ENCODE results near the gene ZC3H7B. TPM values are rescaled to one million over a fixed set of nuclear protein-coding genes. Genes with fewer than 3 reads are reported as not detected.

Gene ZC3H7B
- total RNA-seq, 1 experiment from 2014 or later = 60.6 TPM

GRCh38 chr22:41333806-41334205, 32.5 kb downstream of the ZC3H7B start:
- Mint-ChIP-seq H3K27ac (ENCODE audit: unreplicated experiment) (no peak overlapping the region), H3K4me3 (ENCODE audit: unreplicated experiment) (no peak overlapping the region), H3K27me3 (ENCODE audit: insufficient read depth, unreplicated experiment) (no peaks in the 10 kb centered on the region), H3K36me3 (ENCODE audit: insufficient read depth, unreplicated experiment) (peaks cover 29% of the 10 kb centered on the region), H3K9me3 (ENCODE audit: unreplicated experiment) (no peaks in the 10 kb centered on the region), H3K4me1 (ENCODE audit: low read depth, unreplicated experiment) (no peaks in the 10 kb centered on the region)
- POLR2A ChIA-PET = interaction anchor here (0.5 kb wide), 1 partner anchor 204 kb away, joined by 3 read pairs; no protein-coding TSS in a partner anchor
- Histone ChIP-seq H3K9me3 (no peaks in the 10 kb centered on the region), H3K4me3 (ENCODE audit: low read depth, low read length) (no peak overlapping the region), H3K4me1 (no peaks in the 10 kb centered on the region), H3K36me3 (ENCODE audit: control insufficient read depth, insufficient read depth, low read length) (no peaks in the 10 kb centered on the region; the same call in 1 of the 2 replicates), H3K27me3 (replicated peaks; ENCODE audit: control insufficient read depth, insufficient read depth, low read length) (no peaks in the 10 kb centered on the region)
- no TSS peak for BruUV-seq (replicated peaks)
- CTCF ChIA-PET = no interaction called here
- TF ChIP-seq CTCF (IDR thresholded peaks at IDR 0.05; ENCODE audit: insufficient read depth in 1 of 2, low read depth in 1 of 2, low read length in 1 of 2, severe bottlenecking in 1 of 2, unreplicated experiment in 1 of 2) = no peak
- intact Hi-C loops (cut with micrococcal nuclease; ENCODE audit: unreplicated experiment) = no loop called here
- DNase-seq = no peak

- ChIA-PET POLR2A (no interaction called here), CTCF (no interaction called here)
- no peaks in the 10 kb centered on the region for H3K4me1 Mint-ChIP-seq (ENCODE audit: low read depth, unreplicated experiment)
- H3K4me3 Mint-ChIP-seq (ENCODE audit: unreplicated experiment) = no peak overlapping the region
- Histone ChIP-seq H3K36me3 (ENCODE audit: control insufficient read depth, insufficient read depth, low read length) (no peaks in the 10 kb centered on the region; the same call in 1 of the 2 replicates), H3K27me3 (replicated peaks; ENCODE audit: control insufficient read depth, insufficient read depth, low read length) (no peaks in the 10 kb centered on the region), H3K4me3 (ENCODE audit: low read depth, low read length) (no peak overlapping the region), H3K9me3 (no peaks in the 10 kb centered on the region), H3K4me1 (no peaks in the 10 kb centered on the region)
- TF ChIP-seq CTCF (IDR thresholded peaks at IDR 0.05; ENCODE audit: insufficient read depth in 1 of 2, low read depth in 1 of 2, low read length in 1 of 2, severe bottlenecking in 1 of 2, unreplicated experiment in 1 of 2) = no peak
- no peak for DNase-seq
- intact Hi-C loops (cut with micrococcal nuclease; ENCODE audit: unreplicated experiment) = no loop called here
- H3K27me3 Mint-ChIP-seq (ENCODE audit: insufficient read depth, unreplicated experiment) = no peaks in the 10 kb centered on the region
- BruUV-seq (replicated peaks) = no TSS peak
- no peak overlapping the region for H3K27ac Mint-ChIP-seq (ENCODE audit: unreplicated experiment)
- peaks cover 28% of the 10 kb centered on the region for H3K36me3 Mint-ChIP-seq (ENCODE audit: insufficient read depth, unreplicated experiment)
- H3K9me3 Mint-ChIP-seq (ENCODE audit: unreplicated experiment) = no peaks in the 10 kb centered on the region
Observed at GRCh38 chr22:41334215-41334614, 32.9 kb downstream of the ZC3H7B start.

DNA sequence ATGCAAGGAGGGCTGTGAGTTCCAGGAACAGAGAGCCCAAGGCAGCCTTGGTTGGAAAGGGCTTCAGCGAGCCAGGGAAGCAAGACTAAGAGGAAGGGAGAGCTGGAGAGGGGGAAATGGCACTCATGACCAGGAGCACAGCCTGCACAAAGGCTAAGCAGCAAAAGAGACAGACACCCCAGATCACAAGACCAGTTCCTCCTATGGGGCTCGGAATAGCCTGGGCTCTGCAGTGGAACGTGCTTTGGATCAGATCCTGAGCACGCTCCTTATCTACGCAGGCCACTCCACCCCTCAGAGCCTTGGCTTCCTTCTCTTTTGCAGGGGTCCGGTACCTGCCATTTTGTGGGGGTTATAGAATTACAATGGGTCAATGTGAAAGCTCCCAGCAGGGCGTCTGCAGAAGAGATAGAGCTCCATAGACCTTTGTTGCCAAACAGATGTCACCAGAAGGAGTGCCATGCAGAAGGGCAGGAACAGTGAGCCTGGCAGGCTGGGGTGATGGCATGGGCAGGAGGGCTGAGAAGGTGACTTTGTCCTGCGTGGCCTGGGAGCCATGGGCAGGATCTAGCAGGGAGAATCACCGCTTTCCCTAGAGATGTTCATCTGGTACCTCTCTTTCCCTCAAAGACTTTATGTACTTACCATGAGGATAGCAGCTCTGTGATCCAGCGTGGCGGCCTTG, 33.8 kb downstream of the ZC3H7B start:
- TF ChIP-seq CTCF (IDR thresholded peaks at IDR 0.05; ENCODE audit: insufficient read depth in 1 of 2, low read depth in 1 of 2, low read length in 1 of 2, severe bottlenecking in 1 of 2, unreplicated experiment in 1 of 2) = no peak
- H3K4me1 Mint-ChIP-seq (ENCODE audit: low read depth, unreplicated experiment) = no peaks in the 10 kb centered on the region
- H3K9me3 Mint-ChIP-seq (ENCODE audit: unreplicated experiment) = no peaks in the 10 kb centered on the region
- Histone ChIP-seq H3K36me3 (ENCODE audit: control insufficient read depth, insufficient read depth, low read length) (no peaks in the 10 kb centered on the region; the same call in none of the 2 replicates), H3K27me3 (replicated peaks; ENCODE audit: control insufficient read depth, insufficient read depth, low read length) (no peaks in the 10 kb centered on the region), H3K4me3 (ENCODE audit: low read depth, low read length) (no peak overlapping the region), H3K4me1 (no peaks in the 10 kb centered on the region), H3K9me3 (no peaks in the 10 kb centered on the region)
- BruUV-seq (replicated peaks) = no TSS peak
- no peak overlapping the region for H3K27ac Mint-ChIP-seq (ENCODE audit: unreplicated experiment)
- H3K36me3 Mint-ChIP-seq (ENCODE audit: insufficient read depth, unreplicated experiment) = peaks cover 23% of the 10 kb centered on the region
- ChIA-PET POLR2A (no interaction called here), CTCF (no interaction called here)
- intact Hi-C loops (cut with micrococcal nuclease; ENCODE audit: unreplicated experiment) = no loop called here
- no peak overlapping the region for H3K4me3 Mint-ChIP-seq (ENCODE audit: unreplicated experiment)
- no peak for DNase-seq
- no peaks in the 10 kb centered on the region for H3K27me3 Mint-ChIP-seq (ENCODE audit: insufficient read depth, unreplicated experiment)
